ENCODE measurements around the gene MYO1B.

- TF ChIP-seq EZH2 (IDR thresholded peaks at IDR 0.05; ENCODE audit: insufficient read depth, poor library complexity, severe bottlenecking) (no peak), EZH2phosphoT487 (IDR thresholded peaks at IDR 0.05; ENCODE audit: insufficient read depth, low read depth) (no peak)
Observed at GRCh38 chr2:191202209-191202721, 42.9 kb upstream of the MYO1B start.

Data from GM23248 (cell line).